Activated CD4-positive, alpha-beta T cell treated with anti-CD3 and anti-CD28 coated beads, Interleukin-2, amount 10 ng/mL, durations not matched to agents 7 days and 5 days (primary cell): Measurements from ENCODE around the gene COL19A1. TPM values are rescaled to one million over a fixed set of nuclear protein-coding genes. Genes with fewer than 3 reads are reported as not detected.
A peak's percentile ranks its signal among the peaks of the same experiment; 100 is the strongest.
"Not testable (repeated sequence)": the region's sequence is repeated elsewhere in the genome, so short reads cannot be mapped to it uniquely, and the experiment has no call there.

ENCODE experiments used
- CTCF ChIA-PET: fragments of 350-600 bp; sonication (Branson Sonifier 250); formaldehyde crosslinking; loops from one replicate; lab custom pipeline; 2021; ENCODE audit warnings: antibody characterized with exemption; lab: Charles Lee
- POLR2A ChIA-PET: fragments of 350-600 bp; sonication (Branson Sonifier 250); formaldehyde crosslinking; loops from one replicate; lab custom pipeline; 2021; ENCODE audit warnings: antibody characterized with exemption; lab: Charles Lee
- DNase-seq: peaks from one replicate; pipeline ENCODE4 v3.0.0-alpha.2; 2020
- H3K27ac Mint-ChIP-seq: one replicate; pipeline ENCODE4 v1.8.0; 2021; ENCODE audit warnings: mild to moderate bottlenecking, moderate library complexity, mixed read lengths
- H3K27me3 Mint-ChIP-seq: one replicate; pipeline ENCODE4 v1.8.0; 2021; ENCODE audit warnings: mixed read lengths
- H3K36me3 Mint-ChIP-seq: one replicate; pipeline ENCODE4 v1.8.0; 2021; ENCODE audit warnings: low read depth, mixed read lengths
- H3K4me1 Mint-ChIP-seq: one replicate; pipeline ENCODE4 v1.8.0; 2021; ENCODE audit warnings: mixed read lengths
- H3K4me3 Mint-ChIP-seq: one replicate; pipeline ENCODE4 v1.8.0; 2021; ENCODE audit warnings: mild to moderate bottlenecking, moderate library complexity, mixed read lengths
- H3K9me3 Mint-ChIP-seq: one replicate; pipeline ENCODE4 v1.8.0; 2021; ENCODE audit warnings: mixed read lengths
- total RNA-seq, 2 experiments: library from RNA; stranded (reverse); gene quantifications; one replicate each; pipeline ENCODE4 v1.2.3, GENCODE V29; 2021

COL19A1 gene
- not detected for total RNA-seq

GRCh38 chr6:69866351-69866769 lies at the start of gene COL19A1:
TSS of gene COL19A1 (plus strand) at chr6:69866556. CDS start at chr6:69879568, 13,012 bp downstream.
- Mint-ChIP-seq H3K9me3 (no peaks in the 10 kb centered on the region), H3K27ac (no peak within 1 kb of the TSS)
- POLR2A ChIA-PET: no interaction called here

GRCh38 chr6:69816569-69816968 lies 49.8 kb upstream of the COL19A1 start:
- H3K4me1 Mint-ChIP-seq: peaks cover 54% of the 10 kb centered on the region

More at GRCh38 chr6:69866351-69866769, at the start of gene COL19A1:
- Mint-ChIP-seq H3K4me1 (peaks cover 13% of the 10 kb centered on the region), H3K4me3 (peak within 1 kb of the TSS; percentile 62), H3K36me3 (no peaks in the 10 kb centered on the region), H3K27me3 (peaks cover 65% of the 10 kb centered on the region)
- peak; percentile 10 for DNase-seq
- CTCF ChIA-PET: interaction anchor here (0.8 to 1.7 kb wide), 4 partner anchors 10 to 1089 kb away, joined by 3 to 5 read pairs (median 4); partner anchors contain the start of gene LMBRD1

GRCh38 chr6:69817358-69817757 lies 49.0 kb upstream of the COL19A1 start:
- Mint-ChIP-seq H3K27me3 (no peaks in the 10 kb centered on the region), H3K4me3 (no peak overlapping the region), H3K4me1 (peaks cover 46% of the 10 kb centered on the region), H3K36me3 (peaks cover 9% of the 10 kb centered on the region), H3K27ac (no peak overlapping the region), H3K9me3 (peaks cover 7% of the 10 kb centered on the region)
- POLR2A ChIA-PET: no interaction called here
- CTCF ChIA-PET: interaction anchor here (6.4 kb wide), 1 partner anchor 21 kb away, joined by 45 read pairs; the partner anchor contains the start of gene LMBRD1
- no peak for DNase-seq

More at GRCh38 chr6:69816569-69816968, 49.8 kb upstream of the COL19A1 start:
- peak overlapping the region; percentile 93 for H3K27ac Mint-ChIP-seq
- H3K9me3 Mint-ChIP-seq: peaks cover 9% of the 10 kb centered on the region
- peak; percentile 23 for DNase-seq
- ChIA-PET POLR2A (no interaction called here), CTCF (interaction anchor here (6.4 kb wide), 1 partner anchor 20 kb away, joined by 45 read pairs; the partner anchor contains the start of gene LMBRD1)
- H3K36me3 Mint-ChIP-seq: peaks cover 11% of the 10 kb centered on the region
- H3K27me3 Mint-ChIP-seq: no peaks in the 10 kb centered on the region
- H3K4me3 Mint-ChIP-seq: peak overlapping the region; percentile 59

GRCh38 chr6:69818223-69818930 lies 48.0 kb upstream of the COL19A1 start:
- Mint-ChIP-seq H3K9me3 (peaks cover 2% of the 10 kb centered on the region), H3K4me3 (no peak overlapping the region), H3K4me1 (peaks cover 36% of the 10 kb centered on the region), H3K36me3 (peaks cover 3% of the 10 kb centered on the region), H3K27ac (no peak overlapping the region), H3K27me3 (no peaks in the 10 kb centered on the region)
- CTCF ChIA-PET: no interaction called here
- POLR2A ChIA-PET: no interaction called here
- no peak for DNase-seq

GRCh38 chr6:69819138-69819537 lies 47.2 kb upstream of the COL19A1 start:
- Mint-ChIP-seq H3K9me3 (peaks cover 2% of the 10 kb centered on the region), H3K36me3 (peaks cover 3% of the 10 kb centered on the region), H3K4me1 (peaks cover 30% of the 10 kb centered on the region), H3K27ac (no peak overlapping the region), H3K4me3 (no peak overlapping the region), H3K27me3 (no peaks in the 10 kb centered on the region)
- DNase-seq: no peak
- CTCF ChIA-PET: interaction anchor here (1.7 kb wide), 1 partner anchor 22 kb away, joined by 9 read pairs; the partner anchor contains the start of gene LMBRD1
- POLR2A ChIA-PET: no interaction called here

- Mint-ChIP-seq H3K27ac (no peak overlapping the region), H3K4me1 (peaks cover 23% of the 10 kb centered on the region), H3K36me3 (peaks cover 2% of the 10 kb centered on the region), H3K9me3 (no peaks in the 10 kb centered on the region), H3K4me3 (no peak overlapping the region), H3K27me3 (no peaks in the 10 kb centered on the region)
- DNase-seq: no peak
- ChIA-PET CTCF (interaction anchor here (1.7 kb wide), 1 partner anchor 23 kb away, joined by 9 read pairs; the partner anchor contains the start of gene LMBRD1), POLR2A (no interaction called here)
Measured at GRCh38 chr6:69820018-69820417, 46.3 kb upstream of the COL19A1 start.

- CTCF ChIA-PET: interaction anchor here (1.7 kb wide), 1 partner anchor 23 kb away, joined by 9 read pairs; the partner anchor contains the start of gene LMBRD1
- Mint-ChIP-seq H3K36me3 (no peaks in the 10 kb centered on the region), H3K27me3 (no peaks in the 10 kb centered on the region), H3K4me1 (peaks cover 18% of the 10 kb centered on the region), H3K4me3 (no peak overlapping the region), H3K9me3 (no peaks in the 10 kb centered on the region), H3K27ac (no peak overlapping the region)
- POLR2A ChIA-PET: no interaction called here
- DNase-seq: no peak
Measured at GRCh38 chr6:69820438-69820837, 45.9 kb upstream of the COL19A1 start.

GRCh38 chr6:69824355-69824754 lies 42.0 kb upstream of the COL19A1 start:
- H3K27me3 Mint-ChIP-seq, H3K9me3 Mint-ChIP-seq, H3K4me1 Mint-ChIP-seq, POLR2A ChIA-PET, H3K4me3 Mint-ChIP-seq, DNase-seq, H3K27ac Mint-ChIP-seq, H3K36me3 Mint-ChIP-seq: not testable (repeated sequence)
- CTCF ChIA-PET: interaction anchor here (1.2 kb wide), 1 partner anchor 27 kb away, joined by 3 read pairs; the partner anchor contains the start of gene LMBRD1

GRCh38 chr6:69825904-69826303 lies 40.5 kb upstream of the COL19A1 start:
- ChIA-PET CTCF (no interaction called here), POLR2A (no interaction called here)
- H3K27me3 Mint-ChIP-seq: peaks cover 4% of the 10 kb centered on the region
- DNase-seq: no peak
- no peak overlapping the region for H3K27ac Mint-ChIP-seq
- H3K36me3 Mint-ChIP-seq: no peaks in the 10 kb centered on the region
- H3K4me3 Mint-ChIP-seq: no peak overlapping the region
- no peaks in the 10 kb centered on the region for H3K4me1 Mint-ChIP-seq
- H3K9me3 Mint-ChIP-seq: no peaks in the 10 kb centered on the region

GRCh38 chr6:69827276-69827893 lies 39.0 kb upstream of the COL19A1 start:
- Mint-ChIP-seq H3K27me3 (peaks cover 7% of the 10 kb centered on the region), H3K4me1 (no peaks in the 10 kb centered on the region), H3K4me3 (no peak overlapping the region), H3K9me3 (no peaks in the 10 kb centered on the region), H3K36me3 (no peaks in the 10 kb centered on the region), H3K27ac (no peak overlapping the region)
- CTCF ChIA-PET: no interaction called here
- no peak for DNase-seq
- POLR2A ChIA-PET: no interaction called here

- Mint-ChIP-seq H3K27me3 (peaks cover 15% of the 10 kb centered on the region), H3K4me3 (no peak overlapping the region), H3K27ac (no peak overlapping the region), H3K9me3 (no peaks in the 10 kb centered on the region), H3K4me1 (no peaks in the 10 kb centered on the region), H3K36me3 (no peaks in the 10 kb centered on the region)
- ChIA-PET CTCF (no interaction called here), POLR2A (no interaction called here)
- no peak for DNase-seq
Measured at GRCh38 chr6:69832558-69832957, 33.8 kb upstream of the COL19A1 start.

- Mint-ChIP-seq H3K36me3 (no peaks in the 10 kb centered on the region), H3K4me1 (no peaks in the 10 kb centered on the region), H3K4me3 (no peak overlapping the region), H3K9me3 (no peaks in the 10 kb centered on the region), H3K27me3 (peaks cover 22% of the 10 kb centered on the region), H3K27ac (no peak overlapping the region)
- no peak for DNase-seq
- ChIA-PET POLR2A (no interaction called here), CTCF (no interaction called here)
Measured at GRCh38 chr6:69835414-69836179, 30.8 kb upstream of the COL19A1 start.
